AG08396 (cell line): ENCODE data around the gene SEC61B.

Experiments used
- DNase-seq: peaks from one replicate; pipeline ENCODE4 v3.0.0; 2012; ENCODE audit warnings: low spot score, mixed read lengths

SEC61B gene

DNA sequence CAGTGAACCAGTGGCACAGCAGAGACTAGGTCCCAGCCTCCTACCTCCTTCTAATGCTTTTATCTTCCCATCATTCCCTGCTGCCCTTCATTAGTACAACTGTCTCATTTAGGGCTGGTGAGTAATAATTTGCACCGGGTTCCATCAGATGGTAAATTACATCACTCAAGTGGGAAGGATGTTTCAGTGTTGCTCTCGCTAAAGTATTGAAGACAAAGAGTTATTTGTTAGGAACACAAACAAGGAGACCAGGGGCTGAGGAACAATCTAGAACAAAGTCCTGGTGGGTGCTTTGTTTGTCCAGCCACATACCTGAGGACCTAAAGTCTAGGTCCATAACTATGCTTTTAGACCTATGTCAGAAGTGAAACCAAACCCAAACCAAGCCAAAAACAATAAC lies 52.4 kb downstream of the SEC61B start:
- DNase-seq, result no peak
